Measurements from ENCODE around the gene HMX2.
"Not testable (repeated sequence)": the region's sequence is repeated elsewhere in the genome, so short reads cannot be mapped to it uniquely, and the experiment has no call there.

HMX2 gene

GRCh38 chr10:123166618-123167017 is 18.7 kb downstream of the HMX2 start:
- Histone ChIP-seq H3K9me3 (no peaks in the 10 kb centered on the region), H3K27me3 (ENCODE audit: low read depth) (no peaks in the 10 kb centered on the region), H3K36me3 (replicated peaks) (peaks cover 75% of the 10 kb centered on the region), H3K4me1 (no peaks in the 10 kb centered on the region), H3K4me3 (no peak overlapping the region)
- in situ Hi-C loops (cut with MboI; ENCODE audit: low sequenced_read_pairs): no loop called here
- no peak for DNase-seq (ENCODE audit: low spot score in 2 of 2)

- Histone ChIP-seq H3K4me3 (no peak overlapping the region), H3K27me3 (ENCODE audit: low read depth) (no peaks in the 10 kb centered on the region), H3K9me3 (no peaks in the 10 kb centered on the region), H3K4me1 (no peaks in the 10 kb centered on the region; the same call in 1 of the 2 replicates), H3K36me3 (replicated peaks) (peaks cover 42% of the 10 kb centered on the region)
- in situ Hi-C loops (cut with MboI; ENCODE audit: low sequenced_read_pairs): no loop called here
- no peak for DNase-seq (ENCODE audit: low spot score in 2 of 2)
Measured at GRCh38 chr10:123170961-123171360, 23.0 kb downstream of the HMX2 start.

DNA sequence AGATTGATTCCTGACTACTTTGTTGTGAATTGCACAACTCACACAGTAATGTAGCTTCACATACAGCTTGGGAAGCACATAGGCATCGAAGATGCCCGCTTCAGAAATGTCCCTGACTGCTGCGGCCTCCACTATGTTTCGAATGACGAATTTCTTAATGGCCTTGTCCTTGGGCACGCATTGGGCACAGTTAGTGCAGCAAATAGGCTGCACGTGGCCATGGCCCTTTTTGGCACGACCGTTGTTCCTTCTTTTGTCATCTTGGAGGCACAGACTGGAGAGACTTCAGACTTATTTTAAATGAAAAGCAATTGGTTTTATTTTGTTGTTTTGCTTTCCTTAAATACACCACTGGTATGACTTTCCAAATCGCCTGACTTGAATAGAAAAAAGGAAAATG is 23.7 kb downstream of the HMX2 start:
- in situ Hi-C loops (cut with MboI; ENCODE audit: low sequenced_read_pairs); H3K27me3 ChIP-seq (ENCODE audit: low read depth); H3K9me3 ChIP-seq; H3K4me3 ChIP-seq; DNase-seq (ENCODE audit: low spot score in 2 of 2); H3K4me1 ChIP-seq: not testable (repeated sequence)
- peaks cover 40% of the 10 kb centered on the region for H3K36me3 ChIP-seq (replicated peaks)

DNA sequence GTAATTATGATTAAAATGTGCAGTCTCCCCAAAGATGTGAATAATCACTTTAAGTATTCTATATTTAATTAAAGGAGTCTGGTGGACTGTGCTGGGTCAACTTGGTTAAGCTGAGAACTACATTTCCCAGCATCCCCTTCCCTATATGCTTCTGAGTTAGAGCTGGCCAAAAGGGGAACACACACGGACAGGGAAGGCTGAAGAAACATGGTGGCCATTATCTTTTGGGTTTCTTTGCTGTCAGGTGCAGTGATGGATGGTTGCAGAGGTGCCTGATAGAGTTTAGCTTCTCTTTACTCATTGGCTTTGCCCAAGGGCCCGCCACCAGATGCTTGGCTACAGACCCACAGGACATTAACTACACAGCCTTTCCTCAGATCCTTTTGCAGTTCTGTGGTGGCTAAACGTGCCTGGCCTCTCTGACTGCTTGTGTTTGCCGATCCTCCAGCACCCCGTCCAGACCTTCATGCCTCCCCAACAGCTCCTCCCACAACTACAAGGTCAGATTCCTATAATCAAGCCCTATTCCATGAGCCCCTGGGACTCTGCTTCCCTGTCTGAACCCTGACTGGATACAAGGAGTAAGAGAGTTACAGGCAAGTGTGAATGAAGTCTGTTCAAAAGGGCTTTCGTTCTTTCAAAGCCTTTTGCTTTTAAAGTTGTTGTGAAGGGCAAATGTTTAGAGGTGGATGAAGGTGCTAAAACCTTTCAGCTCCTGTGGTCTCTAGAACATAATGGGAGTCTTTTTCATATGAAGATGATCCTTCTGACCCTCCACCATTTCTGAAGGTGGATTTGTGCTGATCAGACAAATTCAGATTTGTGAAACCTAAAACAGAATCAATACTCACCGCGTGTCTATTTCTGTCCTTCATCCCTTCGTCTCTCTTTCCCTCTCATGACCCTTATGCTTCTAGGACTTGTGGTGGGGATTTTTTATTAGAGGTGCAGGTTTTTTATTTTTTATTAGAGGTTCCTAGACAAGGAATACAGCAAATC is 27.8 kb downstream of the HMX2 start:
- H3K9me3 ChIP-seq: no peaks in the 10 kb centered on the region
- in situ Hi-C loops (cut with MboI; ENCODE audit: low sequenced_read_pairs): no loop called here
- no peaks in the 10 kb centered on the region for H3K27me3 ChIP-seq (ENCODE audit: low read depth)
- no peak overlapping the region for H3K4me3 ChIP-seq
- no peaks in the 10 kb centered on the region; the same call in 1 of the 2 replicates for H3K4me1 ChIP-seq
- no peak for DNase-seq (ENCODE audit: low spot score in 2 of 2)
- peaks cover 16% of the 10 kb centered on the region for H3K36me3 ChIP-seq (replicated peaks)

GRCh38 chr10:123178390-123178789 is 30.5 kb downstream of the HMX2 start:
- H3K9me3 ChIP-seq; in situ Hi-C loops (cut with MboI; ENCODE audit: low sequenced_read_pairs): not testable (repeated sequence)
- peaks cover 11% of the 10 kb centered on the region for H3K36me3 ChIP-seq (replicated peaks)

GRCh38 chr10:123180101-123181090 is 32.5 kb downstream of the HMX2 start:
- Histone ChIP-seq H3K27me3 (ENCODE audit: low read depth) (no peaks in the 10 kb centered on the region), H3K4me3 (no peak overlapping the region), H3K4me1 (no peaks in the 10 kb centered on the region), H3K36me3 (replicated peaks) (peaks cover 11% of the 10 kb centered on the region), H3K9me3 (0 out of 2 replicates have a peak, but pooled peaks cover 3% of the 10 kb centered on the region)
- in situ Hi-C loops (cut with MboI; ENCODE audit: low sequenced_read_pairs): no loop called here
- DNase-seq (ENCODE audit: low spot score in 2 of 2): no peak

More at GRCh38 chr10:123178390-123178789, 30.5 kb downstream of the HMX2 start:
- H3K27me3 ChIP-seq (ENCODE audit: low read depth); H3K4me1 ChIP-seq; DNase-seq (ENCODE audit: low spot score in 2 of 2); H3K4me3 ChIP-seq: not testable (repeated sequence)

- no peak for DNase-seq (ENCODE audit: low spot score in 2 of 2)
- in situ Hi-C loops (cut with MboI; ENCODE audit: low sequenced_read_pairs): no loop called here
- no peaks in the 10 kb centered on the region for H3K36me3 ChIP-seq (replicated peaks)
- H3K4me3 ChIP-seq: no peak overlapping the region
- H3K4me1 ChIP-seq: no peaks in the 10 kb centered on the region
- no peaks in the 10 kb centered on the region for H3K27me3 ChIP-seq (ENCODE audit: low read depth)
- H3K9me3 ChIP-seq: 0 out of 2 replicates have a peak, but pooled peaks cover 3% of the 10 kb centered on the region
Measured at GRCh38 chr10:123183724-123184123, 35.8 kb downstream of the HMX2 start.

GRCh38 chr10:123187781-123188180 is 39.8 kb downstream of the HMX2 start:
- no peak overlapping the region for H3K4me3 ChIP-seq
- no peak for DNase-seq (ENCODE audit: low spot score in 2 of 2)
- H3K36me3 ChIP-seq (replicated peaks): no peaks in the 10 kb centered on the region
- no peaks in the 10 kb centered on the region for H3K4me1 ChIP-seq
- in situ Hi-C loops (cut with MboI; ENCODE audit: low sequenced_read_pairs): no loop called here
- H3K9me3 ChIP-seq: no peaks in the 10 kb centered on the region
- H3K27me3 ChIP-seq (ENCODE audit: low read depth): no peaks in the 10 kb centered on the region

DNA sequence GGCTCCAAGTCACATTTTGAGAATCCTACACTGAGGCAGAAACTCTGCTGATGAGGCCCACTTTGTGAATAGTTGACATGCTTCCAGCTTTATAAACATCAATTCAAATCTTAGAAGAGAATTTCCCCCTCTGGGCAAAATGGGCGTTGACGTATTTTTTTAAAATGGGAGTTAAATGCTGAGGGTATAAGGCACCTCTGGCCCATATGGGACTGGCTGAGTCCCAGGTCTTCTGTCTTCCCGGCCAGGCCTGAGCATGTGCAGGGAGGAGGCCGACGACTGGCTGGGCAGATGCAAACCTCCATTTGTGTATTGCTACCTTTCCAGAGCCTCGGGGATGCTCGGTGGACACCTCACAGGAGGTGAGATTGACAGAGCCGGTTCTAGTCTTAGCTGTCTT is 44.0 kb downstream of the HMX2 start:
- DNase-seq (ENCODE audit: low spot score in 2 of 2): no peak
- no peaks in the 10 kb centered on the region for H3K4me1 ChIP-seq
- in situ Hi-C loops (cut with MboI; ENCODE audit: low sequenced_read_pairs): no loop called here

GRCh38 chr10:123194056-123194455 is 46.1 kb downstream of the HMX2 start:
- Histone ChIP-seq H3K36me3 (replicated peaks) (no peaks in the 10 kb centered on the region), H3K27me3 (ENCODE audit: low read depth) (no peaks in the 10 kb centered on the region), H3K4me1 (no peaks in the 10 kb centered on the region), H3K9me3 (no peaks in the 10 kb centered on the region), H3K4me3 (no peak overlapping the region)
- no peak for DNase-seq (ENCODE audit: low spot score in 2 of 2)
- in situ Hi-C loops (cut with MboI; ENCODE audit: low sequenced_read_pairs): no loop called here

More for the DNA sequence above, 44.0 kb downstream of the HMX2 start:
- no peak overlapping the region for H3K4me3 ChIP-seq
- no peaks in the 10 kb centered on the region for H3K36me3 ChIP-seq (replicated peaks)
- no peaks in the 10 kb centered on the region for H3K27me3 ChIP-seq (ENCODE audit: low read depth)
- no peaks in the 10 kb centered on the region for H3K9me3 ChIP-seq

All from HAP-1 (cell line).